Aorta (tissue), 5 donors: ENCODE data around the gene TARS2. TPM values are rescaled to one million over a fixed set of nuclear protein-coding genes. Genes with fewer than 3 reads are reported as not detected.

Experiments
- ATAC-seq: fragments of 200-7000 bp; cut with Tn5 transposase; one replicate; pipeline ENCODE4 v1.9.1; 2022; ENCODE audit warnings: moderate library complexity; ENCODE audit not compliant: low FRiP score
- DNase-seq, 2 donors: peaks; one replicate each; pipeline ENCODE4 v3.0.0-alpha.2; 2020
- H3K27ac ChIP-seq, 2 donors: one replicate each; pipeline ENCODE4 v1.5.1; 2013; ENCODE audit warnings: low read length in 2 of 2, mild to moderate bottlenecking in 2 of 2, moderate library complexity in 2 of 2, control low read depth in 1 of 2, inconsistent platforms in 1 of 2, low read depth in 1 of 2
- H3K27me3 ChIP-seq, 2 donors: one replicate each; pipeline ENCODE4 v1.6.1; 2013; ENCODE audit warnings: control low read depth in 1 of 2, low read length in 1 of 2, mild to moderate bottlenecking in 1 of 2, moderate library complexity in 1 of 2; ENCODE audit not compliant: insufficient read depth in 2 of 2, control insufficient read depth in 1 of 2
- H3K36me3 ChIP-seq, 2 donors: one replicate each; pipeline ENCODE4 v1.6.1; 2013; ENCODE audit warnings: control low read depth in 1 of 2, low read length in 1 of 2, mild to moderate bottlenecking in 1 of 2; ENCODE audit not compliant: insufficient read depth in 2 of 2, control insufficient read depth in 1 of 2
- H3K4me1 ChIP-seq, 2 donors: one replicate each; pipeline ENCODE4 v1.6.1; 2013; ENCODE audit warnings: low read length in 2 of 2, control low read depth in 1 of 2, mild to moderate bottlenecking in 1 of 2, moderate library complexity in 1 of 2; ENCODE audit not compliant: insufficient read depth in 2 of 2, control insufficient read depth in 1 of 2
- H3K4me3 ChIP-seq, 2 donors: one replicate each; pipeline ENCODE4 v1.5.1; 2013; ENCODE audit warnings: low read length in 2 of 2, control low read depth in 1 of 2, mild to moderate bottlenecking in 1 of 2
- H3K9me3 ChIP-seq: one replicate; pipeline ENCODE4 v1.6.1; 2013; ENCODE audit warnings: mild to moderate bottlenecking, low read length; ENCODE audit not compliant: control insufficient read depth
- WGBS, 2 donors: extraction: QIAGEN DNeasy Blood & Tissue Kit; methylation state at CpG; one replicate each; pipeline ENCODE4 v1.1.7; 2013; 5-methylcytosine and 5-hydroxymethylcytosine counted together
- intact Hi-C, 2 donors: fragments of 100-400 bp; cut with DNase I; formaldehyde crosslinking; loops; one replicate each; pipeline versions ENCODE4 v1.14.2 to v1.15.0; 2022
- polyA plus RNA-seq, 2 donors: library from polyadenylated mRNA; stranded (reverse); fragments of 200-250 nt; gene quantifications; one replicate each; pipeline ENCODE4 v1.2.3, GENCODE V29; 2013
- total RNA-seq, 2 donors: library from RNA; stranded (reverse); fragmentation: NEBNext Ultra II Directional; extraction: Animal tissue kit (Norgen Biotek cat#: 25700); gene quantifications; one replicate each; pipeline ENCODE4 v1.2.1, GENCODE V29; 2021
- donor health status: healthy with polysubstance abuse.
- donor health status: Bipolar disorder and iron deficiency.
- donor health status: DM: no; HTN: no; CAD: no.
- donor health status: DM: no; HTN: no; CAD: no.
- donor health status: DM: yes; HTN: yes; CAD: no.

TARS2 gene
- total and polyA plus RNA-seq, 4 donors = 8.4 to 18.6 (median 13.7) TPM

DNA sequence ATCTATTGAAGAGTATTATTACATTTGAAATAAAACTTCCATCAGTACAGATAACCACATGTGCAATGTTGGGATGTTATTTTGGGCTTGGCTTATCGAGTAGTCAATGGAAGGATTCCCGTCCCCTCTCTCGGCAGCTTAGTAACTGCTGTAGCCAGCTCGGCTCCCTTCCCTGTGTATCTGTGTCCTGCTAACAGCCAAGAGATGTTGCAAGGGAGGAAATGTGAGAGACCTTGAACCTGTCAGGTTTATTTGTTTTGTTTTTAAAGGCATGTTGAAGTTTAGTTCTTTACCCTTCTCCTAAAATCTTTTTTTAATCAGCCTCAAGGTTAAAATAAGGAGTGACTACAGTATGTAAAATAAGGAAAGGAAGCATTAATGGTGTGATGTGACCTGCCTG, 13.6 kb upstream of the TARS2 start:
- no peak for DNase-seq
- Histone ChIP-seq H3K9me3 (no peaks in the 10 kb centered on the region), H3K27me3 (no peaks in the 10 kb centered on the region), H3K4me3 (no peak overlapping the region), H3K36me3 (peaks cover 0 to 9% of the 10 kb centered on the region in 2 donors), H3K4me1 (no peaks in the 10 kb centered on the region), H3K27ac (no peak overlapping the region)
- WGBS, 2 donors = 66 to 73% methylated on average over 4 of the region's 4 CpGs
- ATAC-seq = peak; percentile 34
- intact Hi-C loops = loop anchor here (5.0 kb wide), 2 partner anchors 34 to 44 kb away; partner anchors contain the start of genes ECM1 (in 1 of the 2) and FALEC (in 1 of the 2)

DNA sequence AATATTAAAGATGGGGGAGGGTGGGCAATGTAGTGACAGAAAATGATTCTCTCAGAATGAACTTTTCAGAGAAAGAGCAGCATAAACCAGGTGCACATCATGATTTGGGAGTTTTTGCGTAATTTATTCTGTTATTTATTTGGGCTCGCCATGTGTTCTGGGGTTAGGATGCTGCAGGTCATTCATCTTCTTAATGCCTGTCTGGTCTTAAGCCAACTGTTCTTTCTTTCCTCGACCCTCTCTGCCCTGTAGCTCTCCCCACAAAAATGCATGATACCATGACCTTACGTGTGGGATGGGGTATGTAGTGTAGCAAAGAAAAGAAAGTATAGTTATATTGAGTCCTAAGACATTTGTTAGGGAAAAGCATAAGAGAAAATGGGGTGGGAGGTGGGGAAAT, 12.3 kb upstream of the TARS2 start:
- no peak for DNase-seq
- H3K27ac ChIP-seq = no peak overlapping the region
- 68 to 74% methylated on average over 4 of the region's 4 CpGs for WGBS, 2 donors
- H3K36me3 ChIP-seq = peaks cover 0 to 9% of the 10 kb centered on the region in 2 donors
- ATAC-seq = no peak
- H3K9me3 ChIP-seq = no peaks in the 10 kb centered on the region
- intact Hi-C loops = loop anchor here (5.0 kb wide), 2 partner anchors 32 to 42 kb away; partner anchors contain the start of genes ECM1 (in 1 of the 2) and FALEC (in 1 of the 2)
- no peaks in the 10 kb centered on the region for H3K4me1 ChIP-seq
- H3K27me3 ChIP-seq = no peaks in the 10 kb centered on the region
- no peak overlapping the region for H3K4me3 ChIP-seq

DNA sequence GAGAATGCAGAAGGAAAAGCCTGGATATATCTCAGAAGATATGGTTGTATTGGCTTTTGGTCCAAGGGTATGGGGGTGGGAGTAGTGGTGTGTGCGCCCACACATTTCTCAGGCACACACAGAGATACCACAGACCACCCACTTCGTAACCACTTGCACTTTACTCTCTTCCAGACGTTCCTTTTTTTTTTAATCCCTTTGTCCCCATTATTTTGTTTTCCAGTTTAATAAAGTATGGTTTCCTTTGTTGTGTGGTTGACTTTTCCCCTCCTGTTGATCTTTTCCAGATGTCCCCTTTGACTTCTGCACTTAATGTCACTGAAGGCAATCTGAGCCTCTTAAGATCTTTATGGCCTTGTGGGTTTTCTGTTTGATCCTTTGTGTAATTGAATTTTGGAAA, 10.5 kb upstream of the TARS2 start:
- no peaks in the 10 kb centered on the region for H3K27me3 ChIP-seq
- no peak for DNase-seq
- peaks cover 0 to 5% of the 10 kb centered on the region in 2 donors for H3K36me3 ChIP-seq
- H3K4me3 ChIP-seq = no peak overlapping the region
- no peak overlapping the region for H3K27ac ChIP-seq
- intact Hi-C loops = no loop called here
- H3K9me3 ChIP-seq = no peaks in the 10 kb centered on the region
- no peak for ATAC-seq
- no peaks in the 10 kb centered on the region for H3K4me1 ChIP-seq
- 60 to 74% methylated on average over 3 of the region's 3 CpGs for WGBS, 2 donors

DNA sequence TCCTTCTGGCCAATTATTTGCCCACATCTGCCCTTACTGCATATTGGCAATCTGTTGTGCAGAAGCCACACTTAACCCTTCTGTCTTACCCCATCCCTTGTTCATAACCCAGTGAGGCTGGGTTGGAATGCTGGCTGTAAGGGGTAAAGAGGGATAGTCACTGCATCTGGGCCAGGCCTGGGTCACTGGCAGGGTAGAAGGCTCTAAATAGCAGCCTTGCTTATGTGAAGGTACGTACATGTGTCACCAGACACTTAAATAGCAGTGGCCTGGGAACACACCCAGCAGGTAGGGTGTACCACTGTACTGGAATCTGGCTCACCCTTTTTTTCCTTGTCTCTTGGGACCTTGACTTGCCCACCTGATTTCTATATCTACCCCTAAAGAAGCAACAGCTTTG, 9.9 kb upstream of the TARS2 start:
- Histone ChIP-seq H3K27ac (no peak overlapping the region), H3K36me3 (peaks cover 0 to 4% of the 10 kb centered on the region in 2 donors), H3K4me1 (no peaks in the 10 kb centered on the region), H3K9me3 (no peaks in the 10 kb centered on the region), H3K4me3 (no peak overlapping the region), H3K27me3 (no peaks in the 10 kb centered on the region)
- 52 to 75% methylated on average over 1 of the region's 1 CpG for WGBS, 2 donors
- intact Hi-C loops = no loop called here
- DNase-seq (no peak), ATAC-seq (no peak)

DNA sequence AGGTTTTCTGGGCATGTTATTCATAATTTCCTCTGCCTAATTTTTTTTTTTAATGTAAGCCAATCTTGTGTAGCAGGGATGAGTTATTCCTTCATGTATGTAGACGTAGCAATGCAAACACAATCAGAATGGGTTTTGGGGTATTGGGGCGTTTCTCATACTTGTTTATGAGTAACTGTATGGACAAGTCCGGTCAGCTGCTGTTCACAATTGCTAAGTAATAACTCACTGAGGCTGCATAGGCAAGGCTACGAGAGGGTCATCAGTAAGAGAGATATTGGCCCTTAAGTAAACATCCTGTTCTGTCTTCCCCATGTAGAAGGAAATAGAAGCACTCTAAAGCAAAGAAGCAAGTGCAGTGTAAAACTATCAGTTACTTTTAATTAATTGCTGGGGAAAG, 9.5 kb upstream of the TARS2 start:
- Histone ChIP-seq H3K27ac (no peak overlapping the region), H3K9me3 (no peaks in the 10 kb centered on the region), H3K4me1 (no peaks in the 10 kb centered on the region), H3K4me3 (no peak overlapping the region), H3K27me3 (no peaks in the 10 kb centered on the region), H3K36me3 (no peaks in the 10 kb centered on the region)
- intact Hi-C loops = no loop called here
- DNase-seq (no peak), ATAC-seq (no peak)
- 51 to 55% methylated on average over 4 of the region's 4 CpGs for WGBS, 2 donors

DNA sequence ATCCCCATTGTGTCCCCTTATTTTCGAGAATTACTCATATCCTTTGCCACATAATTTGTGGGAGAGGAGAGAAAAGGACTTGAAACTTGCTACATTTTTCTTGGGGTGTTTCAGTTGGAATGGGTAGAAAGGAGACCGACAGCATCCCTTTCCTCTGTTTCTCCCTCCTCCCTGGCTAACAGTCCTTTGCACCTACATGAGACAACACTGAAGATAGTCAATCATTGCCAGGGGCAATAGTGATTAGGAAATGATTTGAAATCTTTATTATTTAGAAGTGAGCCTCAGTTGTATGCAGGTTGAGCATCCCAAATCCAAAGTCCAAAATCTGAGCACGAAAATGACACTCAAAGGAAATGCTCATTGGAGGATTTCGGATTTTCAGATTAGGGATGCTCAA, 7.8 kb upstream of the TARS2 start:
- H3K27ac ChIP-seq = no peak overlapping the region
- H3K4me3 ChIP-seq = no peak overlapping the region
- no peak for ATAC-seq
- no peaks in the 10 kb centered on the region for H3K4me1 ChIP-seq
- 71 to 75% methylated on average over 4 of the region's 4 CpGs for WGBS, 2 donors
- H3K27me3 ChIP-seq = no peaks in the 10 kb centered on the region
- no peaks in the 10 kb centered on the region for H3K9me3 ChIP-seq
- no peaks in the 10 kb centered on the region for H3K36me3 ChIP-seq
- intact Hi-C loops = no loop called here
- no peak for DNase-seq

DNA sequence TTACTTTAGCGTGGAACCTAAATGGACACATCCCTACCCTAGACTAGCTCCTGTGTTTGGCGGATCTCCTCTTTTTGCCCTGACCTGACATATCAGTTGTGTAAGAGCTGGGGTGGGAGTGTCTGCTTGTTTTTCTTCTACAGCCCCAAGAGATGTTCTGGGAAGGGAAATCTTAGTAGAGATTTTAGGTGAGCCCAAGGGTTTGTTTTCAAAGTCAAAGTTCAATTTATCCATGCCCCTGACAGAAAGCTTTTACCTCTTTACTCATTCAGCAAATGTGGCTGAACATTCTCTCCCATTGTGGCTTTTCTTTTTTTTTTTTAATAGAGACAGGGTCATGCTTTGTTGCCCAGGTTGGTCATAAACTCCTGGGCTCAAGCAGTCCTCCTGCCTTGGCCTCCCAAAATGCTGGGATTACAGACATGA, 7.3 kb upstream of the TARS2 start:
- no peaks in the 10 kb centered on the region for H3K36me3 ChIP-seq
- no peaks in the 10 kb centered on the region for H3K4me1 ChIP-seq
- intact Hi-C loops = no loop called here
- no peak for DNase-seq
- no peaks in the 10 kb centered on the region for H3K9me3 ChIP-seq
- 34 to 37% methylated on average over 2 of the region's 2 CpGs for WGBS, 2 donors
- no peak for ATAC-seq
- no peak overlapping the region for H3K4me3 ChIP-seq
- H3K27ac ChIP-seq = no peak overlapping the region
- H3K27me3 ChIP-seq = no peaks in the 10 kb centered on the region

DNA sequence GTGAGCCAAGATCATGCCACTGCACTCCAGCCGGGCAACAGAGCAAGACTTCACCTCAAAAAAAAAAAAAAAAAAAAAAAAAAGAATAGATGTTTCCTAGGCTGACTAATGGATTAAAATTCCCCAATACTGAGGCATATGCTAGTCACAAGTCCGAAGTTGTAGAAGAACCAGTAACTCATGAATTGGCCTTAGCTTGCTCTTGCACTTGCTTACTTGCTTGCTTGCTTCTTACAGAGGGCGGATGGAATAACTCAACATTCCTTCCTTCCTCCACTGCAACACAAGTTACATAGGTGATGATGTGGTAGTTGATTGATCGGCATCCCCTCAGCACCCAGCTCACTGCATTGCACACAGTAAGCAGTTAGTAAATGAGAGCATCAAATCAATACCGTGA, 2.8 kb upstream of the TARS2 start:
- no peaks in the 10 kb centered on the region for H3K9me3 ChIP-seq
- H3K27ac ChIP-seq = no peak overlapping the region
- intact Hi-C loops = no loop called here
- DNase-seq (no peak), ATAC-seq (no peak)
- H3K36me3 ChIP-seq = no peaks in the 10 kb centered on the region
- H3K27me3 ChIP-seq = no peaks in the 10 kb centered on the region
- no peak overlapping the region for H3K4me3 ChIP-seq
- H3K4me1 ChIP-seq = no peaks in the 10 kb centered on the region
- WGBS, 2 donors = 78 to 83% methylated on average over 4 to 5 of the region's 5 CpGs

DNA sequence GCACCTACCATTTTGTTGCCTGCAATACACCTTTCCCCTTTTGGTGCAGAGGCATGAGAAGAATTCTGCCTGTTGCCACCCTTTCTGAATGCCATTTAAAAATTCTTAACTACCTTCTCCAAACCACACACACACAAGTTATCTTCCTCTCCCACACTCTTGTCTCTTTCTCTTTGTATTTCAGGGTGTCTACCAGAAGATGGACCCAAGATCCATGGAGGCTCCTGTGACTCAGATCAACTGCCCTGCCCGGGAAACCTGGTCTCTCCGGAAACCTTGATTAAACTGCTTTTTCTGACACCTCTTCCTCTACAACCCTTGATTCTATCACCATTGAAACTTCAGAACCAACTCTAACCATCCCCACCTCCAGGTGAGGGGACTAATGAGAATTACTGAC, 2.4 kb upstream of the TARS2 start:
- DNase-seq (no peak), ATAC-seq (no peak)
- Histone ChIP-seq H3K27me3 (no peaks in the 10 kb centered on the region), H3K9me3 (no peaks in the 10 kb centered on the region), H3K36me3 (no peaks in the 10 kb centered on the region), H3K4me1 (no peaks in the 10 kb centered on the region), H3K27ac (no peak overlapping the region), H3K4me3 (no peak overlapping the region)
- intact Hi-C loops = loop anchor here in 1 of 2 donors (5.0 kb wide), 1 partner anchor 47 kb away; no protein-coding TSS in a partner anchor
- WGBS, 2 donors = 14 to 21% methylated on average over 2 of the region's 2 CpGs
